Heart right ventricle (tissue), 16 donors: ENCODE data around the gene NNT. TPM values are rescaled to one million over a fixed set of nuclear protein-coding genes. Genes with fewer than 3 reads are reported as not detected.

Experiments
- ATAC-seq, 8 donors: fragments of 200-7000 bp; cut with Tn5 transposase; one replicate each; pipeline ENCODE4 v1.9.1; 2020; ENCODE audit warnings: mild to moderate bottlenecking in 8 of 8, moderate library complexity in 8 of 8, moderate number of reproducible peaks in 1 of 8
- DNase-seq, 2 donors: peaks; one replicate each; pipeline ENCODE4 v3.0.0-alpha.2; 2020
- H3K27ac ChIP-seq, 10 donors: fragments of 200-600 bp; sonication (generic) in 2 of 10; one replicate each; pipeline versions ENCODE4 v1.5.0 to v1.8.0; 2020 to 2022; ENCODE audit warnings: mild to moderate bottlenecking in 3 of 10
- H3K27me3 ChIP-seq, 7 donors: fragments of 200-600 bp; one replicate each; pipeline ENCODE4 v1.8.0; 2021 to 2022; ENCODE audit warnings: mild to moderate bottlenecking in 2 of 7
- H3K36me3 ChIP-seq, 9 donors: fragments of 200-600 bp; sonication (generic) in 1 of 9; one replicate each; pipeline versions ENCODE4 v1.5.0 to v1.8.0; 2020 to 2022; ENCODE audit warnings: mild to moderate bottlenecking in 2 of 9
- H3K4me1 ChIP-seq, 9 donors: fragments of 200-600 bp; sonication (generic) in 1 of 9; one replicate each; pipeline versions ENCODE4 v1.5.0 to v1.8.0; 2020 to 2022; ENCODE audit warnings: mild to moderate bottlenecking in 4 of 9
- H3K4me3 ChIP-seq, 10 donors: fragments of 200-600 bp; sonication (generic) in 2 of 10; one replicate each; pipeline versions ENCODE4 v1.5.0 to v1.8.0; 2020 to 2022; ENCODE audit warnings: mild to moderate bottlenecking in 7 of 10, moderate library complexity in 2 of 10
- H3K9me3 ChIP-seq, 11 donors: fragments of 200-600 bp in 10 of 11; sonication (generic) in 2 of 11; one replicate each; pipeline versions ENCODE4 v1.5.0 to v1.8.0; 2013 to 2022; ENCODE audit warnings: mild to moderate bottlenecking in 2 of 11, control low read depth in 1 of 11, moderate library complexity in 1 of 11
- WGBS, 2 donors: extraction: QIAGEN DNeasy Blood & Tissue Kit; methylation state at CpG; one replicate each; pipeline ENCODE4 v1.1.7; 2013; ENCODE audit warnings: inconsistent platforms in 1 of 2; 5-methylcytosine and 5-hydroxymethylcytosine counted together
- intact Hi-C, 10 donors: fragments of 100-400 bp; cut with DNase I; formaldehyde crosslinking; loops; one replicate each; pipeline versions ENCODE4 v1.11.1 to v1.14.2; 2022
- polyA plus RNA-seq, 2 donors: library from polyadenylated mRNA; stranded (reverse); fragments of 200-250 nt; gene quantifications; one replicate each; pipeline ENCODE4 v1.2.3, GENCODE V29; 2013
- total RNA-seq, 10 donors: library from RNA; stranded (reverse); fragmentation: NEBNext Ultra II Directional in 3 of 10; extraction: Animal tissue kit (Norgen Biotek cat#: 25700) in 3 of 10; gene quantifications; one replicate each; pipeline versions ENCODE4 v1.2.1 to v1.2.4, GENCODE V29; 2021 to 2023
- TF ChIP-seq, protein P1 (sequence below), 9 donors: fragments of 200-600 bp; sonication (generic) in 2 of 9; IDR thresholded peaks; one replicate each; pipeline versions ENCODE4 v1.5.0 to v1.8.0; 2021 to 2022; ENCODE audit warnings: antibody characterized with exemption in 9 of 9, mild to moderate bottlenecking in 5 of 9, moderate library complexity in 1 of 9
- donor health status: Arrhythmogenic right ventricular cardiomyopathy.
- donor health status: ischemic (EF 13 %, LVEDD 7.1; RV severe dilation, severe dysfunction).
- donor health status: healthy with polysubstance abuse.
- donor health status: DM: no; HTN: yes; CAD: no.
- donor health status: DM: no; HTN: no; CAD: no.
- donor health status: ischemic (EF 25% LVEDD 6.9; RV normal size, moderate dysfunction).
- donor health status: ischemic (EF 25% LVEDD 5.7; RV mildly dilated, moderate dysfunction).
- donor health status: healthy.
- donor health status: DM: yes; HTN: yes; CAD: no.
- donor health status: Ischemic cardiomyopathy.
- donor health status: ischemic (EF 35%, LVEDD 5.7; RV mildly dilated, moderate dysfunction).
- donor health status: nonischemic (EF 11% LVEDD 7.7; RV severe dilation, severe dysfunction).
- donor health status: DM: yes; HTN: yes; CAD: no.
- donor health status: PGD.
- donor health status: ischemic (EF 29% LVEDD 5.4; RV normal size, mild dysfunction).
- donor health status: nonischemic (EF 23%, LVEDD 6.1; RV moderate dilation, normal function).

The NNT gene
- total and polyA plus RNA-seq, 12 donors, result 40.8 to 731 (median 609) TPM

DNA sequence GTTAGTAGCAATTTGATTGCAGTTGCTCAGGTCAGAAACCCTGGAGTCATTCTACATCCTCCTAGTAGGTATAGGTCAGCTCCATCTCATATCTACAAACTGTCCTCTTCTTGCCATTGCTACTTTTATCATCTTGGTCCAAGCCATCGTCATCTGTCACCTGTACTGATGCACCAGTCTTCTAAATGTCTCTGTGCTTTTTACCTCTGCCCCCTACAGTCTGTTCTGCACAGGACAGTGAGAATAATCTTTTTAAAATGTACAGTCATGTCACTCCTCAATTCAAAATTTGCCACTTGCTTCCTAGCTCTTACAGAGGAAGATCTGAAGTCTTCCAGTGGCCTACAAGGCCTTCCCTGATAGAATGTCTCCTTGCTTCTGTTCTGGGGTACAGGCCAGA, 6.8 kb downstream of the NNT start:
- intact Hi-C loops, result loop anchor here in 2 of 10 donors (10.0 kb wide), 1 partner anchor 55 kb away; the partner anchor contains the start of gene PAIP1 (in 2 of the 2)
- peaks cover 0 to 64% (median 11%) of the 10 kb centered on the region in 9 donors for H3K4me1 ChIP-seq
- no peak overlapping the region for H3K4me3 ChIP-seq
- DNase-seq (no peak), ATAC-seq (no peak)
- no peak overlapping the region for H3K27ac ChIP-seq
- H3K9me3 ChIP-seq, result no peaks in the 10 kb centered on the region
- TF ChIP-seq, protein P1, sequence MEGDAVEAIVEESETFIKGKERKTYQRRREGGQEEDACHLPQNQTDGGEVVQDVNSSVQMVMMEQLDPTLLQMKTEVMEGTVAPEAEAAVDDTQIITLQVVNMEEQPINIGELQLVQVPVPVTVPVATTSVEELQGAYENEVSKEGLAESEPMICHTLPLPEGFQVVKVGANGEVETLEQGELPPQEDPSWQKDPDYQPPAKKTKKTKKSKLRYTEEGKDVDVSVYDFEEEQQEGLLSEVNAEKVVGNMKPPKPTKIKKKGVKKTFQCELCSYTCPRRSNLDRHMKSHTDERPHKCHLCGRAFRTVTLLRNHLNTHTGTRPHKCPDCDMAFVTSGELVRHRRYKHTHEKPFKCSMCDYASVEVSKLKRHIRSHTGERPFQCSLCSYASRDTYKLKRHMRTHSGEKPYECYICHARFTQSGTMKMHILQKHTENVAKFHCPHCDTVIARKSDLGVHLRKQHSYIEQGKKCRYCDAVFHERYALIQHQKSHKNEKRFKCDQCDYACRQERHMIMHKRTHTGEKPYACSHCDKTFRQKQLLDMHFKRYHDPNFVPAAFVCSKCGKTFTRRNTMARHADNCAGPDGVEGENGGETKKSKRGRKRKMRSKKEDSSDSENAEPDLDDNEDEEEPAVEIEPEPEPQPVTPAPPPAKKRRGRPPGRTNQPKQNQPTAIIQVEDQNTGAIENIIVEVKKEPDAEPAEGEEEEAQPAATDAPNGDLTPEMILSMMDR (IDR thresholded peaks at IDR 0.05), result peak in 3 of 9 donors; percentile 16 to 17 (median 16)
- WGBS, 2 donors, result 63 to 68% methylated on average over 1 of the region's 1 CpG
- peaks cover 0 to 78% (median 30%) of the 10 kb centered on the region in 9 donors for H3K36me3 ChIP-seq
- no peaks in the 10 kb centered on the region for H3K27me3 ChIP-seq

DNA sequence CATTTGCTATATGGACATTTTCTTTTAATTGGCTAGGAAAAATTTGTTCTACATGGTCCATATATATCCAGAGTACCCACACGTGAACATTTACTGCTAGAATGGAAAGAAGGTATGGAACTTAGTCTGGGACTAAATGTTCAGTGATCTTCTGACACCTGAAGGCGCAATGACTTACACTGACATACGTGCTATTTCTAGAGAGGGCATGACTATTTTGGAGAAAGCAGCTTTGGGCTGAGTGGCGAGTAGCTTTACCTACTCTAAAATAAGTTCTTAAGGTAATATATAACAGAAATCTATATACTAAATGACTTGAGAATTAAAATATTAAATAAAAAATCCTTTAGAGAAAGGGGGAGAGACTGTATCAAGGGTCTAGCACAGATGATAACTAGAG, 10.4 kb downstream of the NNT start:
- Histone ChIP-seq H3K27me3 (no peaks in the 10 kb centered on the region), H3K4me3 (no peak overlapping the region), H3K27ac (peak overlapping the region in 2 of 10 donors; percentile 9 to 37), H3K4me1 (peaks cover 0 to 52% (median 12%) of the 10 kb centered on the region in 9 donors), H3K9me3 (no peaks in the 10 kb centered on the region), H3K36me3 (peaks cover 0 to 96% (median 30%) of the 10 kb centered on the region in 9 donors)
- intact Hi-C loops, result no loop called here
- no peak for DNase-seq
- TF ChIP-seq, protein P1 (IDR thresholded peaks at IDR 0.05), result no peak
- ATAC-seq, result peak in 2 of 8 donors; percentile 25 to 49
- WGBS, 2 donors, result 74 to 78% methylated on average over 4 of the region's 4 CpGs

DNA sequence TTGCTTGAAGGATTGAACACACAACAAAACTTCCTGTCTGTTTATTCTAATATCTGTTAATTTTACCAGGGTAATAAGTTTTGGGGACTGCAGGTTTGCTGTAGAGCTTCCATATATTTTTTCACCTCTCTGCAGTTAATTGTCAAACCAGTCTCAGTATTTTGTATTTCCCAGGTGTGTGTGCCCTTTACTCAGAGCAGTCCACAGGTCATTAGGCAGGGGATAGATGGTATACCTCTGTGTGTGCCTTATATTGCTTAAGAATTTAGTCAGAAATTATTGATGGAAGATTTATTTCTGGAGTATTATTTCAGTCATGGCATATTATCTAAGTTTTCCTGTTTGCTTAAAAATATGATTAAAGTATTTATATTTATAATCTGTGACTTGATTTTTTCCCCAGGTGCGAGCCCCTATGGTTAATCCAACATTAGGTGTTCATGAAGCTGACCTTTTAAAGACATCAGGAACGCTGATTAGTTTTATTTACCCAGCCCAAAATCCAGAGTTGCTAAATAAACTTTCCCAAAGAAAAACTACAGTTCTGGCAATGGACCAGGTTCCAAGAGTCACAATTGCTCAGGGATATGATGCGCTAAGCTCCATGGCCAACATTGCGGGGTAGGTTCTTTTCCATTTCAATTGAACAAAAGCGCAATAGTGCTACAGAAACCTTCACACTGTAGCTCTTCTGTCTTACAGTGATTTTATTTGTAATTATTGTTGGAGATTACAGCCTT, 12.6 kb downstream of the NNT start:
- TF ChIP-seq, protein P1 (IDR thresholded peaks at IDR 0.05), result no peak
- 95 to 98% methylated on average over 5 of the region's 5 CpGs for WGBS, 2 donors
- Histone ChIP-seq H3K27ac (peak overlapping the region in 5 of 10 donors; percentile 6 to 46 (median 28)), H3K36me3 (peaks cover 0 to 99% (median 27%) of the 10 kb centered on the region in 9 donors), H3K4me1 (peaks cover 0 to 42% (median 12%) of the 10 kb centered on the region in 9 donors), H3K9me3 (no peaks in the 10 kb centered on the region), H3K4me3 (no peak overlapping the region), H3K27me3 (no peaks in the 10 kb centered on the region)
- DNase-seq, result no peak
- intact Hi-C loops, result no loop called here
- ATAC-seq, result no peak

DNA sequence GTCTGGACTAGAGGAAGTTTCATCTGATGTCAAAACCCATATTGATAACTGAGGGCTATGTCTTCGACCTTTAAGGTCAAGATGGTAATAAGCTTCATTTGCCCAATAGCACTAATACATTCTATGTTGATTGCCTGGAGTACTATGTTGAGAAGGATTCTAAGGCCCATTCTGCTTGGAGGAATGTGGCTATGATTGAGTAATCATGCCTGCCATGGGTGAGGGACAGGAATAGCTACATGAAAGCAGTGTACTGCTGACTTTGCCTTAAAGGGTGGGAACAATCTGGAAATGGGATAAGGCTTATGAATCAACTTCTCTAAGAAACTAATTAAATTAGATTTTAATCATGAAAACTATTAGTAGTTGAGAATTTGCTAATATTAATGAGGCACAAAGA, 13.6 kb downstream of the NNT start:
- H3K27ac ChIP-seq, result peak overlapping the region in 6 of 10 donors; percentile 6 to 46 (median 28)
- TF ChIP-seq, protein P1 (IDR thresholded peaks at IDR 0.05), result no peak
- H3K27me3 ChIP-seq, result no peaks in the 10 kb centered on the region
- H3K4me1 ChIP-seq, result peaks cover 0 to 38% (median 12%) of the 10 kb centered on the region in 9 donors
- intact Hi-C loops, result no loop called here
- DNase-seq, result no peak
- no peaks in the 10 kb centered on the region for H3K9me3 ChIP-seq
- WGBS, 2 donors, result 56 to 74% methylated on average over 1 of the region's 1 CpG
- no peak overlapping the region for H3K4me3 ChIP-seq
- H3K36me3 ChIP-seq, result peaks cover 0 to 98% (median 27%) of the 10 kb centered on the region in 9 donors
- ATAC-seq, result peak; percentile 78 to 95 (median 88)
